ENCODE measurements around the gene HYI.

HYI gene

DNA sequence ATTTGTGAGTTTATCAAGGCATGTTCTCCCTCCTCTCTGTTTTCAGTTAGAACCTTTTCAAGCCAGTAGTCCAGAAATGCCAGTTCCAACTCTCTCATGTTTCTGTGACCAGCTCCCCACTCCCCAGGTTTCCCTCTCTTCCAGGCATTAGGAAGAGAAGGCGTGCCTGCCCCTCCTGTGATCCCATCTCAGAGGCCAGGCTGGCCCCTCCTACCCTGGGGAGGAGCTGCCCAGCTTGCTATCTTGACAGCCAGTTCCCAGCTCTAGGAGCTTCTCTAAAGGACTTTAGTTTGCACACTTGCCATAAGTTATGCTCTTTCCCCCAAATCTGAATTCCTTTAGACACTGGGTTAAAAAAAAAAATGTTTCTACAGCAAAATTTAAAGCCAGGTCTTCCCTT is 8.9 kb downstream of the HYI start:
- DNase-seq (ENCODE audit: low read depth in 2 of 2) = no peak

DNA sequence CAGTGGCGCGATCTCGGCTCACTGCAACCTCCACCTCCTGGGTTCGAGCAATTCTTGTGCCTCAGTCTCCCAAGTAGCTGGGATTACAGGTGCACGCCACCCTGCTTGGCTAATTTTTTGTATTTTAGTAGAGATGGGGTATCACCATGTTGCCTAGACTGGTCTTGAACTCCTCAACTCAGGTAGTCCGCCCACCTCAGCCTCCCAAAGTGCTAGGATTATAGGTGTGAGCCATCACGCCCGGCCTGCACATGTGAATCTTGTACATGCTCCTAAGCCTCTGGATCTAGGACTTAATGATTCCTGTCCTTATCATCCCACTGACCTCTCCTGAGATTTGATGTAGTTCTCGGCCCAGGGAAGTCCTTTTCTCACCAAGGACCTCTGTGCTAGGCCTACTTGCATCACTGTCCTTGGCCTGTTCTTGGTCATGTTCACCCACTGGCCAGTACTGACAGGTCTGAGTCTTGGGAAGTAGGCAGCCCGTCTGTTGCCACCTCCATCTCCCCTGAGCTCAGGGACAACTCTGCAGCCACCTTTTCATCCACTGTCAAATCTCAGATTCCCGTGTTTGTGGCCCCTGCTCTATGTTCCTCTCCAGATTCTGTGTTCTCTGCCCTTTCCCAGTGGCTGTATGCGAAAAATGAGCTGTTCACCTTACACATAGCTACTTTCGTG is 9.4 kb downstream of the HYI start:
- no peak for DNase-seq (ENCODE audit: low read depth in 2 of 2)

DNA sequence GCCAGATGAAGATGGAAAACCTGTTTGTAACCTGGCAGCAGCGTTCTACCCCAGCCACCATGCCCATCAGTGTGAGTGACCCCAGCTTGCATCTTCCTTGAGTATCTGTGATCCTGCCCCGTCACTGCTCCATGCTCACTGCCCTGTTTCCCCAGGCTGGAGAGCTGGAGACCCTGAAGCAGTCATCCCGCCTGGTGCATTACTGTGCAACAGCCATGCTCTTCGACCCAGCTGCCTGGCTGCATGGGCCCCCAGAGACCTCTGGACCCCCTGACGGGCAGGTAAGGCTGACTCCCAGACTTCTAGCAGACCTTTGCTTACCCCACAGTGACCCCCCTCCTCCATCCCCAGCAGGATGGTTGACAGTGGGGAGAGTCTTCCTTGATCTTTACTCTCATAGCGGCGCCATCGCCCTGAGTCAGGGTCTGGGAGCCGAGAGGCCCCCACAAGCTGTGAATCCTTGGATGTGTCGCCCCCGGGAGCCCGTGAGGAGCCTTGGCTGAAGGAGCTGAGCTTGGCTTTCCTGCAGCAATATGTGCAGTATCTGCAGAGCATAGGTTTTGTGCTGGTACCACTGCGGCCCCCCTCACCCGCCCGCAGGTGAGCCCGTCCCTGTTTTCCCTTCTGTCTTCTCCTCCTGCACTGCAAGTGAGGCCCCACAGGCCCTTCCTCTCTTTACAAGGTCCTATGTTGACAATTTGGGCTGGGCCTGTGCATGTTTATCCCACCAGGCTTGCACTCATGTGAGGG is 10.4 kb downstream of the HYI start:
- DNase-seq (ENCODE audit: low read depth in 2 of 2) = no peak

DNA sequence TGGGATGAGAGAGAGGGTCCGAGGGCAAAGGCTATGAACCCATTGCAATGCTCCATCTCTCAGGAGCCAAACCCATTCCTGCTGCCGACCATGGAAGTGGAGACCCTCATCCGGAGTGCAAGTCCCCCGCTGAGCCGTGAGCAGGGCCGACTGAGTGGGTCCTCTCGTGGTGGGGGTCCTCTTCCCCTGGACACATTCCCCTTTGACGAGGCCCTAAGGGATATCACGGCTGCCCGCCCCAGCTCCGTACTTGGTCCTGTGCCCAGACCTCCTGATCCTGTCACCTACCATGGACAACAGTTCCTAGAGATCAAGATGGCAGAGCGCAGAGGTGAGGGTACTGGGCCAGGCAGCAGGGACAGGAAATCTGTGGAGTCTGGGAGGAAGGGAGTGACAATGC is 11.0 kb downstream of the HYI start:
- no peak for DNase-seq (ENCODE audit: low read depth in 2 of 2)

DNA sequence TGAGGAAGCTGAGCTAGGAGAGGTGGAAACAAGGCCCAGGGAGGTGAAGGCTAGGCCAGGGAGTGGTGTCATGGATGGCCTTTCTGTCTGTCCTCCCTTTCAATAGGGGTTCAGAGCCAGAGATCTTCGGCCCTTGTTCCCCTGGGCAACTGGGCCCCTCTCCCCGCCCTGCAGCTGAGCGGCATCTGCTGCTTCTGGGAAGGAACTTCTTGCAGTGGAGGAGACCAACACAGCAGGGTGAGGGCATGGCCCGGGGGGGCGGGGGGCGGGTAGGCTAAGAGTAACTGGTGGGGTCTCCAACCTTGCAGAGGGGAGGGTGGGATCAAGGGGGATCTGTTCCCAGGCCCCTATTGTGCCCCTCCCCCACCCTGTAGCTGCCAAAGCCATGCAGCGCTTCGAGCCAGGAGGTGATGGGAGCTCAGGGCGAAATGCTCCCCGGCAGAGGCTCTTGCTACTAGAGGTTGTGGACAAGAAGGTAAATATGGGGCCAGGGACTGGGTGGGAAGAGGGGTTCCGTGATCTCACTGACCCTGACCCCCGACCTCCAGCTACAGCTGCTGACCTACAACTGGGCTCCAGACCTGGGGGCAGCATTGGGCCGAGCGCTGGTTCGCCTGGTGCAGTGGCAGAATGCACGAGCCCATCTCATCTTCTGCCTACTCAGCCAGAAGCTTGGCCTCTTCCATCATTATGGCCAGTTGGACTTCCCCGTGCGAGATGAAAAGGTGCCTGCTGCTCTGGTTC is 11.7 kb downstream of the HYI start:
- no peak for DNase-seq (ENCODE audit: low read depth in 2 of 2)

DNA sequence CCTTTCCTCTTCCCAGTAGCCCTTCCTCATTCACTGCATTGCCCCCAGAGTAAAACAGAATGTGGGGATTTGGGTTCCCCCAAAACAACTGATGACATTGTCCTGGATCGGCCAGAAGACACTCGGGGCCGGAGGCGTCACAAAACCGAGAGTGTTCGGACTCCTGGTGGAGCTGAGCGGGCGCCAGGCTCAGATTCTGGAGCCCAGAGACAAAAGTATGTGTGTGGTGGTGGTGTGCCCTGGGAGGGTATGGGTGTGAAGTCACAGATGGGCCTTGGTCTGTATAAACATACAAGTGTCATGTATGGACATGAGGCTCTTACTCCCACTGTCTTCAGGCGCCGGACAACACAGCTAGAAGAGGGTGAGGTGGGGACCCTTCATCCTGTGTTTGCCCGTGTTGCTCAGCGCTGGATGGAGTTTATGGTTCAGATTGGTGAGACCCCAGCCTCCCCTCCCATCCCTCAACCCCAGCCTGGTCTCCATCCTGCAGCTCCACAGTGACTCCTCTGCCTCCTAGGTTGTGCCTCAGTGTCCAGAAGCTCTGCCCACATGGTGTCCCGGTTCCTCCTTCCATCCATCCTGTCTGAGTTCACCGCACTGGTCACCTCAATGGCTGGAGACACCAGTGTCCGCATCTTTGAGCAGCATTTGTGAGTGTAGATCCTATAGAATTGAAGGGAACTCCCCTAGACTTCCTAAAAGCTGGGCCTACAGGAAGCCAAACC is 12.4 kb downstream of the HYI start:
- DNase-seq (ENCODE audit: low read depth in 2 of 2) = no peak

DNA sequence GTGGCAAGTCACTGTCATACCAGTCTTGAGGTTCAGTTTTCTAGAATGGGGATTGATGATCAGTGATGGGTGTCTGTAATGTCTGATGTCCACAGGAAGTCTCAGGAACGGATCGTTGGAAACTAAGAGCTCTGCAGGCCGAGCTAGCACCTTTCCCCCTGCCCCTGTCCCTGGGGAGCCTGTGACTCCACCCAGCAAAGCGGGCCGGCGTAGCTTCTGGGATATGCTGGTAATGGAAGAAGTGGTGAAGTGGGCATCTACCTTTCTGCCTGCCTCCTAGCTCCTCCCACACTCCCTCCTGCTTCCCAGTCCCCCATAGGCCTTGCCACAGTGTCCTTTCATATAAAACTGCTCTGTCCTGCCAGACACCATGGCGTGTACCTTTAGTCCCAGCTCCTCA is 13.4 kb downstream of the HYI start:
- no peak for DNase-seq (ENCODE audit: low read depth in 2 of 2)

DNA sequence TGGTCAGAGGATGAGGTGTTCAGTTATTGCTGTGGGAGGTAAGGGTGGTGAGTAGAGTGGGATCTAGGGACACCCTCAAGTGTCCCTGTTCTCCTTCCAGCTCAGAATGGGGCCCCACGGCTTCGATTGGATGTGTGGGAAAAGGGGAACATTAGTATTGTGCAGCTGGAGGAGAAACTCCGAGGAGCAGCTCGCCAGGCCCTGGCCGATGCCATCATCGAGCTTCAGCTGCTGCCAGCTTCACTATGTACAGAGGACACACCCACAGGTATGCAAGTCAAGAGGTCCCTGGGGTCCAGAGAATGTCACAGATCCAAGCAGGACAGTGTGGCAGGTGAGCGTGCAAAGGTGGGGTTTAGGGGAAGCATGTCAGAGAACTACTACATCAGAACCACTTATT is 13.9 kb downstream of the HYI start:
- no peak for DNase-seq (ENCODE audit: low read depth in 2 of 2)

DNA sequence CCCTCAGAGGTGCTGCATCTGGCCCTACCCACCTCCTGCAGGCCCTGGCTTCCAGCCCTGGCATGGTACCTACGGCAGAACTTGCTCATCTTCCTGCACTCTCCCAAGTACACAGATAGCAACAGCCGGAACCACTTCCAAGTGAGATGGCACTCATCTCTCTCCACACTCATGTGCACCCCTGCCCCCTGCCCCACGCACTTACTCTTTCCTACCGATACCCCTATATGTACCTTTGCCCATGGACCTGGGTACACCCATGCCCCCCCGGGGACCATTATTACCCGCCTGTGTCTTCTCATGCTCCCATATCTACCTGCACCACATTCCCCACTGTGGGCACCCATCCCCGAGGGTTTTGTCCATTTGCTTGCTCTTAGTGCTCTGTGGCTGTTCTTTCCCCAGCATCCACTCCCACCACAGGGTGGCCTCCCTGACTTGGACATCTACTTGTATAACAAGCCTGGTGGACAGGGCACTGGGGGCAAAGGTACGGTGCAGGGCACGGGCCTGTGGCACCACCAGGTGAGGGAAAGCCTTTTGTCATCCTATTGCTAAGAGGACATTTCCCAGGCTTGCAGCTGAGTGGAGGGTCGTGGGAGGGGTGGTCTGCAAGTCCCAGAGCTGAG is 14.7 kb downstream of the HYI start:
- no peak for DNase-seq (ENCODE audit: low read depth in 2 of 2)

DNA sequence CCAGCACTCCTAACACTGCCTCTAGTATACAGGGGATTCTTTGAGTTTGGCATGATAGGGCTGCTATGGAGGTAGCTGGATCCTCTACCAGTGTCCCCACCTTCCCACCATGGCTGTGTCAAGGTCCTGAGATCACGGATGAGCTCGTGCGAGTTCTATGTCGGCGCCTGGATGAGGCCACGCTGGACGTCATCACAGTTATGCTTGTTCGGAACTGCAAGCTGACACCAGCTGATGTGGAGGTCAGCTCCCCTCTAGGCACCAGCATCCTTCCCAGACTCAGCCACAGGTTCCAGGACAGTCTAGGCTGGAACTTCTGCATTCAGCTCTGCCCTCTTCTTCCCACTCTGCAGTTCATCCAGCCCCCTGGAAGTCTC is 15.2 kb downstream of the HYI start:
- no peak for DNase-seq (ENCODE audit: low read depth in 2 of 2)

DNA sequence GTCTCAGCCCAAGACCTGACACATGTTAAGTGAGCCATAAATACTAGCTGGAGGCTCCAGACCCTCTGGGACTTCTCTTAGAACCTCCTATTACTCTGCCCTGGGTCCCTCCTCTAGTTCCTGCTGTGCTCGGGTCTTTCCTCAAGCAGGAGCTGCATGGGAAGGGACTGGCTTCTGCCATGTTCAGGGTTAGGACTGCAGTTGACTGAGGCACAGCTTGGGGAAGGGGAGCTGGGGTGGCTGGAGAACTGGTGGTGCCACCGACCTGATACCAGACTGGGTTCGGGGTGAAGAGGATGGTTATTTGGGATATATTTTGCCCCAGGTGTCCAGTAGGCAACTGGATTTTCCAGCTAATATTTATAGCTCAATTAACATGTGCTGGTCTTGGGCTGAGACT is 15.7 kb downstream of the HYI start:
- no peak for DNase-seq (ENCODE audit: low read depth in 2 of 2)

DNA sequence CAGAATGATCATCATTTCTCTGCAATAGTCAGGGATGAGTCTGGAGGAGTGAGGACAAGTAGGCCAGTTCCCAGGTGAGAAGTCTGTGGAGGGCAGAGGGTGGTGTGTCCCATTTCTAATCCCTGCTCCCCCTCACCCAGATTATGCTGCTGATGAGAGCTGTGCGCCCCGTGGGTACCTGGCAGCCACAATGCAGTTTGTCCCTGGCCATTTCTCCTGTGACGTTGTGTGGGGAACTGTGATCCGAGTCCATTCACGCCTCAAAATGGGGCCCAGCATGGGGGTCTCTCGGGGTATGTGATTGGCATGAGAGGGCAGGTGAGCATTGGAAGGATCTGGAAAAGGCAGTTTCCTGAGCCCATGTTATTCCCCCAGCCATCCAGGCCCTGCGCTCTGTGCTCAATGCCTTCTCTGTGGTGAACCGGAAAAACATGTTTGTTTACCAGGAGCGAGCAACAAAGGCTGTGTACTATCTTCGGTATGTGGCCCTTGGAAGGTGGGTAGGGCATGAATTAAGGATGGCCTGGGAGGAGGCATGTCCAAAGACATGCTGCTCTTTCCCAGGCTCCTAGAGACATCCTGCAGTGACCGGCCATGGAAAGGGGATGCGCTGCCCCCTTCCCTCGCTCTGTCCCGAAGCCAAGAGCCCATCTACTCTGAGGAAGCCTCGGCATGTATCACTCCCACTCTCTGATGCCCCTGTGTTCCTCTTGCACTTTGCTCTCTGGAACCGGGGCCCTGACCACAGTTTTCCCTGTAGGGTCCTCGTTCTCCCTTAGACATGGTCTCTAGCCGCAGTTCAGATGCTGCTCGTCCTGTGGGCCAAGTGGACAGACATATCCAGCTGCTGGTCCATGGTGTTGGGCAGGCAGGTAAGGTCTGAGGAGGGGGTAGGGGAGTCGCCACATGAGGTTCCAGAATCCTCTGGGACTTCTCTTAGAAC is 16.4 kb downstream of the HYI start:
- no peak for DNase-seq (ENCODE audit: low read depth in 2 of 2)

DNA sequence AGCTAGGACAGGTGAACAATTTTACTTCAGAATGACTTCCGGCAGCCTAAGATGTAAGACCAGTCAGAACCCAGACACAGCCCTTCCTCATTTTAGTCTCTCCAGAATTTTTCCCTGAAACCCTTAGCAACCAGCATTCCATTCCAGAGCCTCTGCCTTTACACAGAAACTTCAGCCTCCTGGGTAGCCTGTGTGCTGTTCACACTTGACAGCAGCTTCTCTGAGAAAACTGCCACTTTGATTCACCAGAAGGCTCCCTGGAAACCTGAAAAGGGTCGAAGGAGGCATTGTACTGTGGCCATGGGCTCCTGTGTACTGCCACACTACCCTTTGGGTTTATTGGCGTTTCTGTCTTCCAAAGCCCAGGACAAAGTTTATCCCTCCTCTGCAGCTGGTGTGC is 17.4 kb downstream of the HYI start:
- no peak for DNase-seq (ENCODE audit: low read depth in 2 of 2)

DNA sequence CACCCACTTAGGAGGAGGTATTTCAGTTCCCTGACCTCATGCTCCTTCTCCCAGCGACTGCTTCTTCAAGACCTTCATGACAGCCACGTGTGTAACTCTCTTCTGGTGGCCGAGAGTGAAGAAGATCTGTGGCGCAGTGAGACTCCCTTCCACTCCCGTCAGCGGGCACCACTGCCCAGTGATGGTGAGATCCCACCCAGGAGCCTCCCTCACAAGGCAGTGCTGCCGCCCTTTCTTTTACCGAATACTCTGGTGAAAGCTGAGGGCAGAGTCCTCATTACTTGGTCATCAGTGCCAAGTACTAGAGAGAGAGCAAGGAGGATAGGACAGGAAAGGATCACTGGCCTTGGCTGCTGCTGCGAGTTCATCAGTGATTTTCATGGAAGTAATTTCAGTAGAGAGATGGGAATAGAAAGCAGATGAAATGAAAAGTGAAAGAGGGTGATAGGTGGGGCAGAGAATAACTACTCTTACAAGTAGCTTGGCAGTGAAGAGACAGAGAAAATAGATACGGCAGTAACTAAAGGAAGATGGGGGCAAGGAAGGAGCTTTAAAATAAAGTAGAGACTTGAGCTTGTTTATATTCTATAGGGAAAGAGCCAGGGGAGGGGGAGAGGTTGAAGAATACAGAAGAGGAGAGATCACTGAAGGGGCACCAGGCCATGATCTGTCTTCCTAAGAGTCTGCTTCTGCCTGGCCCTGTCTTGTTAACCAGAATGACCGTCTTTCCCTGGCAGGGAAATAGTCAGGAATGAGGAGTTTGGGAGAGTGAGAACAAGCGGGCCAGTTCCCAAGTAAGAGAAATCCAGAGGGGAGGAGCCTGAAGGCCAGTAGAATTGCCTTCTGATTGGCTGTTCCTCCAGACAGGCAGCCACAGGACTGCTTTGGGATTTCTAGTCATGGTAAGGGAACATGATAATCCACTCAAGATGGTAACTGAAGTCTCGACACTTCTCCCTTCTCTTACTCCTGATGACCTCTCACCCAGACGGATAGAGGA is 18.3 kb downstream of the HYI start:
- DNase-seq (ENCODE audit: low read depth in 2 of 2) = no peak

DNA sequence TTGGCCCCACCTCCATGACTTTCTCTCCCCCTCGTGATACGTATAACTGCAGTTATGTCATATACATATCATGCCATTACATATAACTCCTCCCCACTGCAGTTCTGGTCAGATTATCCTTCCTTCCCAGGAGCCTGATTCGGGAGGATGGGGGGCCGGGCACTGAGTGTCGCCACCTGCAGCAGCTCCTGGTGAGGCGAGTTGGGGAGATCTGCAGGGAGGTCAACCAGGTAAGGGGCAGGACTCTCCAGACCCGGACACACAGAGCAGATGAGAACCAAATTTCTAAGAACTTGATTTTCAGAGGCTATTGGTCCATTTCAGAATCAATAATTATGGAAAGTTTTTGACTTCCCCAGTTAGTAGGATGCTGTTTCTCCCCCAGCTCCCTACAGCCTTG is 19.5 kb downstream of the HYI start:
- DNase-seq (ENCODE audit: low read depth in 2 of 2) = no peak

DNA sequence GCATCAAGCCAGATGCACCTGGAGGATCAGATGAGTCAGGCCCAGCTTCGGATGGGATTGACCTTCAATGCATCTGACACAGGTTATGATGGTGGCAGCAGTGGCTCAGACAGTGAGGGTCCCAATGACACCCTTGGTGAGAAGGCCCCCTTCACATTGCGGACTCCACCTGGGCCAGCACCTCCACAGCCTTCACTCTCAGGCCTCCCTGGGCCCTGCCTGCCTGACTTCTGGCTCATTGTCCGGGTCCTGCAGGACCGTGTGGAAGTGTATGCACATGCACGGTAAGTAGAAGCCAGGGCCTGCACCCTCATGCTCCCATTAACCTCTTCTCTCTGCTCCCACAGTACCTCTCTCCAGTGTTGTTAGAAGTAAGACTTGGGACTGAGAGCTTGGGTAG is 20.8 kb downstream of the HYI start:
- no peak for DNase-seq (ENCODE audit: low read depth in 2 of 2)

DNA sequence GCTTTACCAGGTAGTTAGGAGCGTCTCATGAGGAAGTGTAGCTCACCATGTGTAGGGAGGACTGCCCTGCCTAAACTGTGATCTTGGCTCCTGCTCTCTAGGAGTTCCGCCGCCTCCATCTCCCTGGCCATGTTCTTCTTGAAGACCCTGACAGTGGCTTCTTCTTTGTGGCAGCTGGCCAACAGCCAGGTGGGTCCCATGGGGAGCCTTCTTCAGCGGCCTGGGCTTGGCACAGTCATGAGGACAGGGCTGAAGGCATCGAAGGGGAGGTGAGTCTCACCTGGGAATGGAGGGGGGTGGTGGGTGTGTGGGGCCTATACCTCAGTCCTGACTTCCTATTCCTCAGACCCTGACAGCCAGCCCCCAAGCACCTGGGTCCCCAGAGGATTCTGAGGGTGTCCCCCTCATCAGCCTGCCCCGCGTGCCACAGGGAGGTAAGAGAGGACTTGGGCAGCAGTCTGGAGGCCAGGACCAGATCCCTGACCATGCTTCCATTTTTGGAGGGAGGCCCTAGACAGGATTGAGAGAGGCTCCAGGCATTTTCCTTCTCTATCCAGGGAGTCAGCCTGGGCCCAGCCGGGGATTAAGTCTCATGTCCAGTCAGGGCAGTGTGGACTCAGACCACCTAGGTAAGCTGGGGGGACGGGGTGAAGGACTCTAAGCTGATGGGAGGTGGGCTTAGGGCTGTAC is 21.4 kb downstream of the HYI start:
- no peak for DNase-seq (ENCODE audit: low read depth in 2 of 2)

DNA sequence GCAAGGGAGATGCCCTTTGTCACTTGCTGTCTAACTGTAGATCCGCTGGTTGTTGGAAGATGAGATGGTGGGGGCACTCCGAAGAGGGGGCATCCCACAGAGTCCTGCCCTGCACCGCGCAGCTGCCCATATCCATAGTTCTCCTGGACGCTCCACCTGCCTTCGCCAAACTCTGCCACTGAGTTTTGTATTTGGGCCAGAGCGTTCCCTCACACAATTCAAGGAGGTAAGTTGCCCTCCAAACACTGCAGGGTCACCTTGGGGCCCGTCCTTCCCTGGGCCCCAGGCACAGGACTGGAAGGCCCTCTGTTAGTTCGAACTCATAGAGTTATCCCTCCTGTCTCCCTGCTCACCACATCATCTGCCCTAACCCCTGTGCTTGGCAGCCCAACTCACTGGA is 22.1 kb downstream of the HYI start:
- DNase-seq (ENCODE audit: low read depth in 2 of 2) = no peak

DNA sequence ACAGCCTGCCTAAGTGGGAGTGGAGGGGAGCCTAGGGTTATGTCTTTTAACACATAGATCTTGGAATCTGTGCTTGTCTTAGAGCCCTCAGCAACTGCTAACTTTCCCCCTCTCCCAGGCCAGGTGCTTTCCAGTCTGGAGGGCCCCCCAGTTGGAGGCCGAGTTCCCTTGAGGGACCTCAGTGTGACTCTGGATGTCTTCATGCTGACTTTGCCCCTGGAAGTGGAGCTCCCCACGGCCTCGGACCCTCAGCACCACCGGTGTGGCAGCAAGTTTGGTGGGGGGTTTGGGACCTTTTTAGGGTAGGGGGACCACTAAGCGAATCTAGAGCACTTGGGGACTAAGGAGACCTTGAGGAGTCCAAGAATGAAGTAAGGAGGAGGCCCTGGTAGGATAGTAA is 22.9 kb downstream of the HYI start:
- no peak for DNase-seq (ENCODE audit: low read depth in 2 of 2)
